Measurements from ENCODE around the gene MYL9. TPM values are rescaled to one million over a fixed set of nuclear protein-coding genes. Genes with fewer than 3 reads are reported as not detected.
"Not testable (repeated sequence)": the region's sequence is repeated elsewhere in the genome, so short reads cannot be mapped to it uniquely, and the experiment has no call there.

The MYL9 gene
- polyA plus RNA-seq, 10 donors = 367 to 656 (median 525) TPM

DNA sequence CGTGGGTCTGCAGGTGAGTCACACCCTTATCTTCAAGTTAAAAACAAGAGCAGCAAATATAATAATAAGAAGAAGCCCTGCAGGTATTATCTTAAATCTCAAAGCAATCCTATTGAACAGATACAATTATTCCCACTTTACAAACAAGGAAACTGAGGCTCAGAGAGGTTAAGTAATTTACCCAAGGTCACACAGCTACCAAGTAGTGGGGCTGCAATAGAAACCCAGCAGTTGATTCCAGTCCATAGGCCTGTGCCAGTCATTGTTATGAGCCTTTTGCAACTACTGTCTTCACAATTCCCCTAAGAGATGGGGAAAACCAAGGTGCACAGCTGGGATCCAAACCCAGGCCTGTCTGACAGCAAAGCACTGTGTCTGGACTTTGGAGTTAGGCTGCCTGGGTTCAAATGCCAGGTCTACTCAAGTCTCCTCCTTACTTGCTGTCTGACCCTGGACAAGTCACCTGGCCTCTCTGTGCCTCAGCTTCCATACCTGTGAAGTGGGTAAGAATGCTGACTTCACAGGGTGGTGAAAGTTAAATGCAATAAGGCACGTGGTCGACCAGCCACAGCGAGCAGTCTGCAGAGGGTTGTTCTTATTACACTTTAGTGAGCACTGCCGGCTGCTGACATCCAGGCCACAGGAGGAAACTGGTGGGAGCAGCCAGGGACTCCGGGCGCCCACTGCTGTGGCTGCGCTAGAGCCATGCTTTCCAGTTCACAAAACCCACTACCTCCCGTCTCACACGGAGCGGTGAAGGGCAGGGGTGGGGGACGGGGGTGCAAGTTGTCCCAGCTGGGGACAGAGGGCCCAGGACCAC, 6.1 kb downstream of the MYL9 start:
- DNase-seq = no peak

- DNase-seq = no peak
Measured at GRCh38 chr20:36548006-36548315, 6.6 kb downstream of the MYL9 start.

DNA sequence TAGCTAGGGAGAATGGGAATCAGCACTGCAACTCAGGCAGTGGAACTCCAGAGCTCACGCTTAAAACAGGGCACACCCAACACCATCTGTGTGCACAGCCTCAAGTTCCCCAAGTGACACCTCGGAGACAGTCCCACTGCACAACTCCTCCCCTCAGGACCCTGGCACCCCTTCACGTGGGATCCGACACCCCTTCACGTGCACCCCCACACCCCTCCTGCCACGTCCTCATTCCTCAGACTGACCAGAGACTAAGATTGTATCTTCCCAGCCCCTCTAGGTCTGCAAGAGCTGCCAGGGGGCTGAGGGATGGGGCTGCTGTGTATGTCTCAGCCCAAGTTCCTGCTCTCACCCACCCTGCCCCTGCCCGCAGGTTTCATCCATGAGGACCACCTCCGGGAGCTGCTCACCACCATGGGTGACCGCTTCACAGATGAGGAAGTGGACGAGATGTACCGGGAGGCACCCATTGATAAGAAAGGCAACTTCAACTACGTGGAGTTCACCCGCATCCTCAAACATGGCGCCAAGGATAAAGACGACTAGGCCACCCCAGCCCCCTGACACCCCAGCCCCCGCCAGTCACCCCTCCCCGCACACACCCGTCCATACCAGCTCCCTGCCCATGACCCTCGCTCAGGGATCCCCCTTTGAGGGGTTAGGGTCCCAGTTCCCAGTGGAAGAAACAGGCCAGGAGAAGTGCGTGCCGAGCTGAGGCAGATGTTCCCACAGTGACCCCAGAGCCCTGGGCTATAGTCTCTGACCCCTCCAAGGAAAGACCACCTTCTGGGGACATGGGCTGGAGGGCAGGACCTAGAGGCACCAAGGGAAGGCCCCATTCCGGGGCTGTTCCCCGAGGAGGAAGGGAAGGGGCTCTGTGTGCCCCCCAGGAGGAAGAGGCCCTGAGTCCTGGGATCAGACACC, 7.6 kb downstream of the MYL9 start:
- DNase-seq = no peak

GRCh38 chr20:36549628-36549941, 8.3 kb downstream of the MYL9 start:
- DNase-seq = no peak

DNA sequence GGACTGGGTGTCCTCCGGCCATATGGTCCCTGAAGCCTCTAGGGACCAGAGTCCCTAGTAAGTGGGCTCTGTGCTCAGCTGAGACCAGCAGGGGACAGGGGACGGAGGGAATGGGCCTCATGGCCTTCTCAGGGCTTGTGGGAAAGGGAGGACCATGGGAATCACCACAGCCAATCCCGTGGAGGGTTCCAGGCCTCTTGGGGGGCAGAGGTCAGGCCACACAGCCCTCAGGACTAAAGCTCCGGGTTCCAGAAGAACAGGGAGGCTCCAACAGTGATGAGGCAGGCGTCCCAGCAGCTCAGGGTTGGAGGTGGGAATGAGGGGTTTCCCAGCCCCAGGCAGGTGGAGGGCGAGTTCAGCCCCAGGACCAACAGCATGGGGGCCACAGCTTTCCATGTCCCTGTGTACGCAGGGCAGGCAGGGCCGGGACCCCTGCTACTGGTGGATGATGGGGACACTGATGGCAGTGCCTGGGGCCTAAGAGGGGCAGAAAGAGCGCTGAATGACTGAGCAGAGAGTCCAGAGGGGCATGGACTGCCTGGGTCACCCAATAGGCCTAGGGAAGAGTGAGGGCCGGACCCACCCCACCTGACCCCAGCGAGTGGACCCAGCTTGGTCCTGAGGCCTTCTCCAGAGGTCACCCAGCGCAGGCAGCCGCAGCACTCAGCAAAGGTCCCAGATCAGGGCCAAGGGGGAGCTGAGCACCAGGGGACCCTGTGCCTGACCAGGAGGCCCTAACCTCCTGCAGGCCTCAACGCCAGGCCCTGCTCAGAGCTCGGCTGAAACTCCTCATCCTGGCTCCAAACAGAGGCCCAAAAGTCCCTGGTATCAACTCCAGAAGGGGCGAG, 8.8 kb downstream of the MYL9 start:
- no peak for DNase-seq

DNA sequence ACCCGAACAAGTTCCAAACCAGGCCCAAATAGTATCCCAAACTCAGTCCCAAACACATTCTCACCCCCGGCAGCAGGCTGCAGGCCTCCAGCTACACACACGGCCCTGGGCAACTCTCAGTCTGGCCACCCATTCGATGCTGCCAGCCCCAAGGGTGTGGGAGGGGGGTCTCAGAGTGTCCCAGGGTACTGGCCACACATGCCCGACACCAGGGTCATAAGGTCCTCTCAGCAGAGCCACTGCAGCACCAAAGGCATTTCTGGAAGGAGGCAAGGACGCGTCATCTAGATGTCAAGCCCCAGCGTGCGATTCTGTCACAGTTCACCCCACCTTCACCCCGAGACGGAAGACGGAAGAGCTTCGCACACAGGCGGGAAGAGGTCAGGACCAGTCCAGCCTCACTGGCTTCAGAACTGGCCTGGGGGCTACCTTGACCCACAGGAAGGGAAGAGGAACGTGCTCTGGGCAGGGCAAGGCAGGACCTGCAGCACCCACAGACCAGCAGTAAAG, 9.5 kb downstream of the MYL9 start:
- no peak for DNase-seq

DNA sequence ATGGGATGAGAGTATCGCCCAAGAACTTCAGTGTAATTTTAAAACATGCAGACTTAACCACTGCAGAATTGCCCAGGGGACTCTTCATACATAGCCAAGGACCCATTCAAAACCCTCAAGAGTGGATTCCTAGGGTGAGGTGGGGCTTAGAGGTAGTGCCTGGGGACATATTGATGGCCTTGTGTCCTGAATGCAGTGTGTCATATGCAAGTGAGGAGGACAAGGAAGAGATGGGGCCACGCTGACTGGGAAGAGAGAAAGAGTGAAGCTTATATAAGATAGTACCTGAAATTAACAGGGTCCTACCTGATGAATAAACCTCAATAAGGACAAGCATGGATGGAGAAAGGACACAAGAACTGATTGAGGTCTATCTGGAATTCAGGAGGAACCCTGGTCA, 13.9 kb downstream of the MYL9 start:
- DNase-seq = no peak

DNA sequence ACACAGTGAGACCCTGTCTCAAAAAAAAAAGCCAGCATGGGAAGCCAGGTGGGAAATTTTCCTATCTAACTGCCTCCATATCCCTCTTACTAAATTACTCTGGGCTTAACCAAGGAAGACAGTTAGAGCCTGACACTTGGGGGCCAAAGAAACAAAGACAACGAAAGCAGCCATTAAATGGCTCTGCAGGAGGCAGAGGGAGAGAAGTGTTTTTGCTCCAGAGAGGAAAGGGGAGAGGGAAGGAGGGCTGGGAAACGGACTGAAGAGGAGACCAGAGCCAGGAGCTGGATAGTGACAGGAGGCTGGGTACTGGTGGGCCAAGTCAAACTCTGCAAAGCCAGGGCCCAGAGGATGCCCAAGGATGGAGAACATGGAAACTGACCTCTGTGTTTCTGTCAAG, 21.4 kb downstream of the MYL9 start:
- DNase-seq = no peak

GRCh38 chr20:36563374-36563773, 22.1 kb downstream of the MYL9 start:
- DNase-seq = no peak

DNA sequence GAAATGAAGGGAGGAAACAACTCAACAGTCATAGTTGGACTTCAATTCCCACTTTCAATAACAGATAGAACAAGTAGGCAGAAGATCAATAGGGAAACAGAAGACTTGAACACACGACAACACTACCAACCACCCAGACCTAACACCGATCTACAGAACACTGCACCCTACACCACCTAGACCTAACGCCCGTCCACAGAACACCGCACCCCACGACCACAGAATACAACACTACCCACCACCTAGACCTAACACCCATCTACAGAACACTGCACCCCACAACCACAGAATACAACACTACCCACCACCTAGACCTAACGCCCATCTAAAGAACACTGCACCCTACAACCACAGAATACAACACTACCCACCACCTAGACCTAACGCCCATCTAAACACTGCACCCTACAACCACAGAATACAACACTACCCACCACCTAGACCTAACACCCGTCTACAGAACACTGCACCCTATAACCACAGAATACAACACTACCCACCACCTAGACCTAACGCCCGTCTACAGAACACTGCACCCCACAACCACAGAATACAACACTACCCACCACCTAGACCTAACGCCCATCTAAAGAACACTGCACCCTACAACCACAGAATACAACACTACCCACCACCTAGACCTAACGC, 22.9 kb downstream of the MYL9 start:
- DNase-seq = not testable (repeated sequence)

DNA sequence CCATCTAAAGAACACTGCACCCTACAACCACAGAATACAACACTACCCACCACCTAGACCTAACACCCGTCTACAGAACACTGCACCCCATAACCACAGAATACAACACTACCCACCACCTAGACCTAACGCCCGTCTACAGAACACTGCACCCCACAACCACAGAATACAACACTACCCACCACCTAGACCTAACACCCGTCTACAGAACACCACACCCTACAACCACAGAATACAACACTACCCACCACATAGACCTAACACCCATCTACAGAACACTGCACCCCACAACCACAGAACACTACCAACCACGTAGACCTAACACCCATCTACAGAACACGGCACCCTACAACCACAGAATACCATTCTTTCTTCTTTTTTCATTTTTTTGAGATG, 23.4 kb downstream of the MYL9 start:
- not testable (repeated sequence) for DNase-seq

GRCh38 chr20:36565520-36565919, 24.2 kb downstream of the MYL9 start:
- DNase-seq = no peak

DNA sequence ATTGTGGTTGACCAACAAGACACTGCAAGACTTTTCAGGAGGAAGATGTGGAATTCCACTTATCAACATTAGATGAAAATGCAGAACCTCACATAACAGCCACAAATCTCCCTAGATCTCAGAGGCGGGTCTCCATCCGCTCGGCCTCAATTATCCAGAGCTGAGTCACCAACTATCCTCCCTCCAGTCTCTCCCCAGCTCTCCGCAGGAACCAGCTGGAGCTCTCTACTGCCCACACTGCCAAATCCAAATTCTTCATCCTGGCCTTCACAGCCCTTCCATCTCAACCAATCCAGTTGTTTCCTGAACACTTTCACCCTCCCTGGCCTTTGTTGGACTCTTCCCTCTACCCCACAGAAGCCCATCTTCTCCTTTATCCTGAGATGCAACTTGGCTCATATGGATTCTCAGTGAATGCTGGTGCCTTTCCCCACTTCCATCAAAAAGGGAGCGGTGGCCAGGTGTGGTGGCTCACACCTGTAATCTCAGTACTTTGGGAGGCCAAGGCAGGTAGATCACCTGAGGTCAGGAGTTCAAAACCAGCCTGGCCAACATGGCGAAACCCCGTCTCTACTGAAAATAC, 28.6 kb downstream of the MYL9 start:
- DNase-seq = no peak

DNA sequence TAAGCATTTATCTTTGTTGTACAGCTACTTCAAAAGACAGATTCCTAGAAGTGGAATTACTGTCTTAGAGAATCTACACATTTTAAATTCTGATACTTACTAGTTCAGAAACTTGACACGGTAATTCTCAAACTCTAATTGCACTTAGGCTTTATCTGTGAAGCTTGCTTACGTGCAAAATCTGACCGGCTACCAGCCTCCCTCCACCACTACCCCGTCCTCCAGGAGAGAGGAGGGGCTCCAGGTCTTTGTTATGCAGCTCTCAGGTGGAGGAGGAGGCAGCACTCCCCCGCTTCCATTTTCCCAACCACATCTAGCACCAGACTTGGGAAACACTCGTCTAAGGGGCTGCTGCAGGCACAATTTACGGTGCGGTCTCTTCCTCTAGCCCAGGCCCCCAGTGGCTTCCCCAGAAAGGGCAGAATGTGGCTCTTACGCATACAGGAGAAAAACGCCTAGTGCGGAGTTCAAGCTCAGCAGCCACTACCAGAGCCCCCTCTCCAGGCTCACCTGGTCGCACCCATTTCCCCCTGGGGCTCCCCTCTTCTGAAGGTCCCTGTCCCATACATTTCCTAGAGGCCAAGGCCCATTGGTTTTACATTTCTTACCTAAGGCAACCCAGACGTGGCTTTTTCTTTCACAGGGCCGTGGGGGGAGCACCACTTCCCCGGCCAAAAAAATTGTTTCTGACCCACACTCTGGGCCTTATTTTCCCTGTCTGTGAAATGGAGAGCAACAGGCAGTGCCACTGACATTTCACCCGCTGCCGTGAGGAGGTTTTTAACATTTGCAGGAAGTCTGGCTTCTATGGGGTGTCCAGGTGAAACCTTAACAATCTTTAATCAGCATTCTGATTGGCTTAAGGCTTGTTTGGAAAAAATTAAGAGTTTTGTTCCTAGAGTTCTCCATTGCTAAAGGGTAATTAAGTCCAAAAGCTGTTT, 30.5 kb downstream of the MYL9 start:
- no peak for DNase-seq

DNA sequence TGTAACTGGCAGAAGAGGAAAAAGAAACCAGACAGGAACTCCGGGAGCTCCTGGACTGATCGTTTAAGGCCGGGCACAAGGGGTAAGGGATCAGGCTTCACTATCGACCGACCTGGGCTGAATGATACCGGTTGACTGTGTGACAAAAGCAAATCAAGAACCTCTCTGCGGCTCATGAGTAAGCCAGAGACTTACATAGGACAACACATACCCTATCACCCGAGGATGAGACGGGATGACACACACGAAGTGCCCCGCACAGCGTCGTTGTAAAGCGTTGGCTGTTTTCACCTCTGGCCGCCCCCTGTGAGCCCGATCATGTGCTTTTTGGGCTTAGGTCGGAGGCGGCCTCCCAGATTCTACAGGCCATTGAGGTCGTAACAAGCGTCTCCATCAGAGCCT, 31.4 kb downstream of the MYL9 start:
- peak in 1 of 3 donors; percentile 34 for DNase-seq

- peak; percentile 90 to 91 (median 91) for DNase-seq
Measured at GRCh38 chr20:36573103-36573797, 31.9 kb downstream of the MYL9 start, which contains the start of gene TGIF2. TGIF2 (plus strand) TSS chr20:36573597; CDS start chr20:36578775, 5,178 bp downstream.

DNA sequence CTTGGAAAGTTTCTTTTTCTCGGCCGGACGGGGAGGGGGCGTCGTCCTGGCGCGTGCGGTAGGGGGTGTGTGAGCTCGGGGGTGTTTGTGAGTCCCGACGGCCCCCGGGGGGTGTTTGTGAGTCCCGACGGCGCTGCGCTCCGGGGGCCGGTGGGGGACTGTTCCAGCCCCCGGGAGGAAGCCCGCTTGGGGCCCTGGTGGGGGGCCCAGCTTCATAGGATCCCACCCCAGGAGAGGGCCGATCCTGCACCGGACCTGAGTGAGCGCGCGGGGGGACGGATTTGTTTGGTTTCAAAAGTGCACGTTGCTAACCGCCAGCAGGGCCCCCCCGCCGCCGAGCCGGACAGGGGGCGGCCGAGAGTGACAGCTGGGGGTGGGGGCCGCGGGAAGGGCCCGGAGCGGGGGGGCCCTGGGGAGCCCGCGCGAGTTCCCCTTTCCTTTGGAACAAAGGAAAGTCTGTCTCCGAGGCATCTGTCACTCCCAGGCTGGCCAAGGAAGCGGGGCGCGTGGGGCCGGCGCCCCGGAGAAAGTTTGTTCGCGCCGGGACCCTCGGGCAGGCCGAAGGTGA, 32.6 kb downstream of the MYL9 start:
- peak in 2 of 3 donors; percentile 42 to 78 for DNase-seq

DNA sequence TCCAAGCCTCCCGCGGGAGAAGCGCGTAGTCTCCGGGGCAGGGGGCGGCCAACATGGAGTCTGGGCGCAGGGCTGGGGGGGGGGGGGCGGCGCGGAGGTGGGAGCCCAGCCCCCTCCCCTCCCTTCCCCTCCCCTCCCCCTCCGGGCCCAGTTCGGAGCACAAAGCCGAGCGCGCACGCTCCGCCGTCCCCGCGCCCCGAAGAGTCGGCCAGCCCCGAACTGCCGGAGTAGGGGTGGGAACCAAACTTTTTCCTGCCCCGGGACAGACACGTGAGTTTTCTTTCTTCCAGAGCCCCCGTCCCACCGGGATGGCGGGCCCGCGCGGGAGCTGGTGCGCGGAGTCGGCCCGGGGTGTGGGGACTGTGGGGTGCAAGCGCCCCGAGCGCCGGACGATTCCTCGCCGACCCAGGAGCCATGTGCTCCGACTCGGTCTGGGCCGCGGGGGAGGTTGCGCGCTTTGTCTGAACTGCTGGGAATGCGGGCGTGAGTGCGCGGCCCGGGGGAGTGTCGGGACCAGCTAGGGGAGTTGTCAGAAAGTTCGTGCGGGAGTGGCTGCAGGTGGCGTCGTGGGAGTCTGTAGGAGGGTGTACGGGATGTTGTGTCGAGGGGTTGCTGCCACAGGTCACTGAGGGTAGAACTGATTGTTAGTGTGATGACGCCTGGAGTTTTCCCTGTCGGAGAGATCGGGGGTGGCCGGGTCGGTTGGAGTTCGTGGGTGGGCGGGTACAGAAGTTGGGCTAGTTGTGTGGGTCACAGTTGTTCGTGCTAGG, 33.2 kb downstream of the MYL9 start:
- peak in 2 of 3 donors; percentile 63 to 82 for DNase-seq
